NCI-H510A treated with DMSO at 0.1 percent for 48 hours (cell line): ENCODE data around the gene RBPMS2.

Experiments used
- DNase-seq: peaks from one replicate; lab custom pipeline; 2025; lab: John Stamatoyannopoulos, UW

The RBPMS2 gene

DNA sequence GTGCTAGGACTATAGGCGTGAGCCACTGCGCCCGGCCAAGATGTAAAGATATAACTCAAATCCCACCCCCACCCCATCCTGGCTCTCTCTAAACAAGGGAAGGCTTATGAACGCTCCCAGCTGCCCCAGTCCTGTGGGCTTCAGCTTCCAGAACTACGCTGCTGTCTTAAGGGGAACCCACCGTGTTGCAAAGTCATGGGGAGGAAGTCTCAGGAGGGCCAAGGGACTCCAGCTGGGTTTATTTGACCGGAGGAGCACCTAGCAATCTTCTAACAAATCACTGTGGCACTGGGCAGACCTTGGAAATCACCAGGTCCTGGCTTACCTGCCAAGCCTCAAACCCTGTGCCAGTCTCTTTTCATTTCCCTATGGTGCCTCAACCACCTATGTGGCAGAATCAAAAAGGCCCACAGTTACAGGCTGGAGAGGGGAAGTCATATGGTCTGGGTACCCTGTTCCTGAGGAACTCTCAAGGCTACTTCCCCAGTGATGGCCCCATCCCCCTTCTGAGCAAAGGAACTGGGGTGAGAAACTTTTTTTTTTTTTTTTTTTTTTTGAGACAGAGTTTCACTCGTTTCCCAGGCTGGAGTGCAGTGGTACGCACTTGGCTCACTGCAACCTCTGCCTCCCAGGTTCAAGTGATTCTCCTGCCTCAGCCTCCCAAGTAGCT is 83.4 kb downstream of the RBPMS2 start:
- no peak for DNase-seq

DNA sequence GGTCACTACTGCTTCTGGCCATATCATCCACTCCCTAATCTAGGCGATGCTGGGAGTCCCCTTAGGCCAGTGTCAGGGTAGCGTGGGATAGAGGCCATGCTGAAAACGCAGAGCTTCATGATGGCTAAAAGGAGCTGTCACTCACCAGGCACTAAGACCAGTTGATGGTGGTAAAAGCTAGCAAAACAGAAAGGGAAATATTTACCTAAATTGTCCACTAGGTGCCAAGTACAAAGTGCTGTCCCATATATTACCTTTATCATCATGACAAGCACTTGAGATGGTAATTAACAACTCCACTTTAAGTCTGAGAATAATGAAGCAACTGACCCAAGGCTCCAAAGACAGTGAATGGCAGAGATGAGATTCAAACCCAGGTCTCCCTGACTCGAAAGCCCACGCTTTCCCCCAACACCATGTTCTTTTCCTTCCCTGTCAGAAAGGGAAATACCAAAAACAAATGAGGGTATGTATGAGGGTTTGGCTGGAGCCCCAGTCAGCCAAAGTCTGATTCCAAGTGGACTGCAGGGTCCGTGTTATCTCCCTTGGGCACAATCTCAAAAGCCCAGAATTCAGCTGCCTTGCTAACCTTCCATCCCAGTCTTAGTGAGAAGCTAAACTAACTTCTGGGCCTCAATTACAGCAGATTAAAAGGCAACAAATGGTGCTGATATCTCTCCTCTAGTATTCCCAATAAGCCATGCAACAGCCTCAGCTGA is 84.7 kb downstream of the RBPMS2 start:
- no peak for DNase-seq

DNA sequence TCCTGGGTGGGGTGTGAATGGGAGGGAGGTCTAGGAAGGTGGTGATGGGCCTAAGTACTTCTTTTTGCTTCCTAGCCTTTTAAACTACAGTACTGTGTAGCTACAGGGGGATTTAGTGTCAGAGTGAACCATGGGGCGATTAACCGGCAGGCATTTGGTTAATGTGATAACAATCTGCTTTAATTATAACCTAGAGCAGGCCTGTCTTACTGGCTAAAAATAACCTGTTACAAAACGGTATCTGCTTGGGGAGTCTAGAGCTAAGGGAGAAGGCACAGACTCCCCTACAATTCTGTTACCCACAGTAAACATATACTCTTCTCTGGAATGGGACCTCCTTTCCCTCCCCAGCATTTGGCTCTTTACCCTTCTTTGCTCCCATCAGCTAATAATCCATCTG is 85.4 kb downstream of the RBPMS2 start:
- no peak for DNase-seq
